Right lobe of liver (tissue), 6 donors: ENCODE measurements around the gene P2RY2. TPM values are rescaled to one million over a fixed set of nuclear protein-coding genes. Genes with fewer than 3 reads are reported as not detected.
A peak's percentile ranks its signal among the peaks of the same experiment; 100 is the strongest.

Source experiments
- ATAC-seq, 4 donors: fragments of 200-7000 bp; cut with Tn5 transposase; one replicate each; pipeline ENCODE4 v1.9.1; 2020; ENCODE audit warnings: mild to moderate bottlenecking in 4 of 4, moderate library complexity in 4 of 4
- DNase-seq, 3 donors: peaks; one replicate each; pipeline ENCODE4 v3.0.0-alpha.2; 2020
- H3K27ac ChIP-seq, 3 donors: fragments of 200-600 bp; one replicate each; pipeline ENCODE4 v1.8.0; 2022
- H3K27me3 ChIP-seq, 2 donors: fragments of 200-600 bp; one replicate each; pipeline ENCODE4 v1.8.0; 2022
- H3K36me3 ChIP-seq, 4 donors: fragments of 200-600 bp; sonication (generic) in 1 of 4; one replicate each; pipeline versions ENCODE4 v1.5.1 to v1.8.0; 2017 to 2022; ENCODE audit warnings: control low read depth in 1 of 4
- H3K4me1 ChIP-seq, 4 donors: fragments of 200-600 bp; sonication (generic) in 1 of 4; one replicate each; pipeline versions ENCODE4 v1.5.1 to v1.8.0; 2017 to 2022; ENCODE audit warnings: control low read depth in 1 of 4
- H3K4me3 ChIP-seq, 3 donors: fragments of 200-600 bp; one replicate each; pipeline ENCODE4 v1.8.0; 2022
- H3K9me3 ChIP-seq, 4 donors: fragments of 200-600 bp; sonication (generic) in 1 of 4; one replicate each; pipeline versions ENCODE4 v1.5.1 to v1.8.0; 2017 to 2022; ENCODE audit warnings: control low read depth in 1 of 4
- POLR2A ChIP-seq: fragments of 450-650 bp; IDR thresholded peaks from one replicate; pipeline ENCODE4 v1.6.1; 2017; ENCODE audit warnings: antibody characterized with exemption, mild to moderate bottlenecking
- WGBS: methylation state at CpG from one replicate; pipeline ENCODE4 v1.1.6; 2018; ENCODE audit warnings: low coverage, low lambda C conversion rate; ENCODE audit not compliant: insufficient coverage; ENCODE audit errors: missing lambda C conversion rate; 5-methylcytosine and 5-hydroxymethylcytosine counted together
- intact Hi-C, 2 donors: fragments of 100-400 bp; cut with DNase I; formaldehyde crosslinking; loops; one replicate each; pipeline versions ENCODE4 v1.11.2 to v1.14.1; 2022
- total RNA-seq, 6 experiments: library from RNA; depleted of rRNA in 2 of 6; stranded (reverse); fragments of >200 nt in 2 of 6; fragmentation: NEBNext Ultra II Directional in 3 of 6; extraction: Animal tissue kit (Norgen Biotek cat#: 25700) in 3 of 6; gene quantifications; one replicate each; pipeline versions ENCODE4 v1.1.0 to v1.2.4, GENCODE V29; 2016 to 2023
- TF ChIP-seq, protein P1 (sequence below), 4 donors: fragments of 200-600 bp in 3 of 4; fragments of 450-650 bp in 1 of 4; IDR thresholded peaks; one replicate each; pipeline versions ENCODE4 v1.5.1 to v1.8.0; 2016 to 2022; ENCODE audit warnings: antibody characterized with exemption in 4 of 4, mild to moderate bottlenecking in 2 of 4
- donor health status: DM: no; HTN: yes; CAD: no.
- donor health status: DM: no; HTN: no; CAD: no.
- donor health status: DM: no; HTN: no; CAD: no.
- donor health status: DM: no; HTN: yes; CAD: no.
- donor health status: DM: no; HTN: yes; CAD: no.

Gene P2RY2
- total RNA-seq, 6 experiments from 2014 or later: 2.6 to 5.1 (median 3.5) TPM

DNA sequence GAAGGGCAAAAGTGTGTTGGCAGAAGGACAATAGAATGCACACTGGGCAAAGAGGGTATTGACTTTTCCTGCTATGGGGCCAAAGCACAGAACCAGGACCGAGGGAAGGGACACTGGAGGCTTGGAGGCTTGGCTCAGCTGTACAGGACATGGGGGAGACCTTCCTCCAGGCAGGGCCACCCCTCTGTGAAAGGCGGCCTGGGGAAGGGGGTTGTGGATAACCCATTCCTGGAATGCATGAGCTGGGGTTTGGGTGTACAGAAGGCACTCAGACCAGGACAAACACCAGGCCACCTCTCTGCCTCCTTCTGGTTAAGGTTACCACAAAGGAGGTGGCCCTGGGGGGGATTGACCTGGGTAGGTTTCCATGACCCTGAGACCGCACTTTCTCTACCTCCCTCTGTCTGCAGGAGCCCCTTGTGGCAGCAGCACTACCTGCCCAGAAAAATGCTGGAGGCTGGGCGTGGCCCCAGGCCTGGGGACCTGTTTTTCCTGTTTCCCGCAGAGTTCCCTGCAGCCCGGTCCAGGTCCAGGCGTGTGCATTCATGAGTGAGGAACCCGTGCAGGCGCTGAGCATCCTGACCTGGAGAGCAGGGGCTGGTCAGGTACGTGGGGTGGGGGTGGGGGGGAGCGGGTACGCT, 9.6 kb downstream of the P2RY2 start:
- Histone ChIP-seq H3K4me3 (no peak overlapping the region), H3K36me3 (no peaks in the 10 kb centered on the region), H3K27me3 (no peaks in the 10 kb centered on the region), H3K9me3 (no peaks in the 10 kb centered on the region), H3K27ac (no peak overlapping the region), H3K4me1 (peaks cover 0 to 5% (median 0%) of the 10 kb centered on the region in 4 donors)
- DNase-seq: peak in 1 of 3 donors; percentile 50
- intact Hi-C loops: no loop called here
- TF ChIP-seq, protein P1, sequence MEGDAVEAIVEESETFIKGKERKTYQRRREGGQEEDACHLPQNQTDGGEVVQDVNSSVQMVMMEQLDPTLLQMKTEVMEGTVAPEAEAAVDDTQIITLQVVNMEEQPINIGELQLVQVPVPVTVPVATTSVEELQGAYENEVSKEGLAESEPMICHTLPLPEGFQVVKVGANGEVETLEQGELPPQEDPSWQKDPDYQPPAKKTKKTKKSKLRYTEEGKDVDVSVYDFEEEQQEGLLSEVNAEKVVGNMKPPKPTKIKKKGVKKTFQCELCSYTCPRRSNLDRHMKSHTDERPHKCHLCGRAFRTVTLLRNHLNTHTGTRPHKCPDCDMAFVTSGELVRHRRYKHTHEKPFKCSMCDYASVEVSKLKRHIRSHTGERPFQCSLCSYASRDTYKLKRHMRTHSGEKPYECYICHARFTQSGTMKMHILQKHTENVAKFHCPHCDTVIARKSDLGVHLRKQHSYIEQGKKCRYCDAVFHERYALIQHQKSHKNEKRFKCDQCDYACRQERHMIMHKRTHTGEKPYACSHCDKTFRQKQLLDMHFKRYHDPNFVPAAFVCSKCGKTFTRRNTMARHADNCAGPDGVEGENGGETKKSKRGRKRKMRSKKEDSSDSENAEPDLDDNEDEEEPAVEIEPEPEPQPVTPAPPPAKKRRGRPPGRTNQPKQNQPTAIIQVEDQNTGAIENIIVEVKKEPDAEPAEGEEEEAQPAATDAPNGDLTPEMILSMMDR (IDR thresholded peaks at IDR 0.05): peak in 1 of 4 donors; percentile 4
- no peak for TF ChIP-seq POLR2A
- WGBS: 29% methylated on average over 1 of the region's 12 CpGs
- peak; percentile 69 to 82 (median 72) for ATAC-seq

DNA sequence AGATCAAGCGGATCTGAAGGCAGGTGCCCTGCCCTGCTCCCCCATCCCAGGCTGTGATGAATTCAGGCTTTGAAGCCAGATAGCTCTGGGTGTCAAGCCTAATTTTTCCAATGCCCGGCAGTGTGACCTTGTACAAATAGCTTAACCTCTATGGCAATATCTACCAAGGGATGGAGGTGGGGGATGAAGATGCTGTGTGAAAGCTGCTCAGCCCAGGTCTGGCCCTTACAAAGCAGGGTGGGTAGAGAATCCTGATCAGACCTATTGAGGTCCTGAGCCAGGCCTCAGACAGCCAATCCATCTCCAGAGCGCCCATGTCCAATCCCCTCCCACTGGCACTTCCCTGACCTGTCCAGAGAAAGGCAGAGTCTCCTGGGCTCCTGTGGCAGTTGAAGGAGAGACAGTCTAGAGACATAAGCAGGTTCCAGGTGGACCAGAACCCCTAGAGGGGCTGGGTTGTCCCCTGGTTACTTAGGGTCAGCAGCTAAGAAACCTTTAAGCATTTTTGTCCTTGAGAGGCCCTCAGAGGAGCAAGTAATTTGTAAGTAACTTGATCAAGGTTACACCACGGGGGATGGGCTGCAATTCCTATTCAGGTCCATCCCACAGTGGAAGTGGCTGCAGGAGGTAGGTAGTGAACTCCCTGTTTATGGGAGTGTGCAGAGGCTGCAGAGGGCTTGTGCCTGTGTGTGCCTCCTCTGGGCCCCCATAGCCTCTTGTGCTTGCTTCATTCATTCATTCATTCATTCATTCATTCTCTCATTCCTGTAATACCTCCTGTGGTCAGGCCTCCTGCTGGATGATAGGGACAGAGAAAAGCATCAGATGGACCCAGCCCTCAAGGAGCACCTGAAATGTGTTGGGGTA, 10.4 kb downstream of the P2RY2 start:
- no peaks in the 10 kb centered on the region for H3K9me3 ChIP-seq
- no peaks in the 10 kb centered on the region for H3K27me3 ChIP-seq
- WGBS: 70% methylated on average over 2 of the region's 4 CpGs
- H3K36me3 ChIP-seq: no peaks in the 10 kb centered on the region
- H3K4me1 ChIP-seq: peaks cover 0 to 13% (median 3%) of the 10 kb centered on the region in 4 donors
- no peak overlapping the region for H3K4me3 ChIP-seq
- no peak overlapping the region for H3K27ac ChIP-seq
- DNase-seq (no peak), ATAC-seq (no peak)
- intact Hi-C loops: no loop called here
- TF ChIP-seq POLR2A: no peak
- TF ChIP-seq, protein P1 (IDR thresholded peaks at IDR 0.05): no peak

DNA sequence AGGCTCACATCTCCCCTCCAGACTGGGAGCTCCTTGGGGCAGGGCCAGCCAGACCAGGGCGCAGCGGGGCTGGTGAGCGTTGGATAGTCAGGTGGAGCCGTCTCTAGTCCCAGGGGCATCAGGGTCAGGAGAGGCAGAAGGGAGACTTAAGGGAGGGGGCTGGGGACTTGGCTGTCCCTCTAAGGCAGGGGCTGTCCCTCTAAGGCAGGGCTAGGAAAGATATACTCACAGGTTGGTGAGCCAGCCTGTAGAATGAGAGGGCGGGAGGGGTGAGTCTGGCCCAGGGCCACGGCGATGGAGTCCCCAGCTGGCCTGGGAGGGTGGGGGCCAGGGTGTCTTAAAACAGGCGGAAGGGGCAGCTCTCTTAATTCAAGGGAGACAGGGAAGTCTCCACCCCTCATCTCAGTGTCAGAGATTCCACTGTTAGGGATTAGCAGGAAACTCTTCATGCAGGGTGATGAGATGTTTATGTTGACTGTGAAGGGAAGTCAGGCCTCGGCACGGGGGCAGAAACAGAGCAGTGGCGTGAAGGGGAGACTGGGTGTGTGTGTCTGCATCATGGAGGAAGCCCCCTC, 11.3 kb downstream of the P2RY2 start:
- intact Hi-C loops: no loop called here
- TF ChIP-seq, protein P1 (IDR thresholded peaks at IDR 0.05): no peak
- no peak for TF ChIP-seq POLR2A
- Histone ChIP-seq H3K27me3 (no peaks in the 10 kb centered on the region), H3K36me3 (no peaks in the 10 kb centered on the region), H3K4me1 (peaks cover 0 to 21% (median 3%) of the 10 kb centered on the region in 4 donors), H3K4me3 (no peak overlapping the region), H3K27ac (no peak overlapping the region), H3K9me3 (no peaks in the 10 kb centered on the region)
- DNase-seq (peak in 1 of 3 donors; percentile 28), ATAC-seq (no peak)
- 67% methylated on average over 10 of the region's 11 CpGs for WGBS

DNA sequence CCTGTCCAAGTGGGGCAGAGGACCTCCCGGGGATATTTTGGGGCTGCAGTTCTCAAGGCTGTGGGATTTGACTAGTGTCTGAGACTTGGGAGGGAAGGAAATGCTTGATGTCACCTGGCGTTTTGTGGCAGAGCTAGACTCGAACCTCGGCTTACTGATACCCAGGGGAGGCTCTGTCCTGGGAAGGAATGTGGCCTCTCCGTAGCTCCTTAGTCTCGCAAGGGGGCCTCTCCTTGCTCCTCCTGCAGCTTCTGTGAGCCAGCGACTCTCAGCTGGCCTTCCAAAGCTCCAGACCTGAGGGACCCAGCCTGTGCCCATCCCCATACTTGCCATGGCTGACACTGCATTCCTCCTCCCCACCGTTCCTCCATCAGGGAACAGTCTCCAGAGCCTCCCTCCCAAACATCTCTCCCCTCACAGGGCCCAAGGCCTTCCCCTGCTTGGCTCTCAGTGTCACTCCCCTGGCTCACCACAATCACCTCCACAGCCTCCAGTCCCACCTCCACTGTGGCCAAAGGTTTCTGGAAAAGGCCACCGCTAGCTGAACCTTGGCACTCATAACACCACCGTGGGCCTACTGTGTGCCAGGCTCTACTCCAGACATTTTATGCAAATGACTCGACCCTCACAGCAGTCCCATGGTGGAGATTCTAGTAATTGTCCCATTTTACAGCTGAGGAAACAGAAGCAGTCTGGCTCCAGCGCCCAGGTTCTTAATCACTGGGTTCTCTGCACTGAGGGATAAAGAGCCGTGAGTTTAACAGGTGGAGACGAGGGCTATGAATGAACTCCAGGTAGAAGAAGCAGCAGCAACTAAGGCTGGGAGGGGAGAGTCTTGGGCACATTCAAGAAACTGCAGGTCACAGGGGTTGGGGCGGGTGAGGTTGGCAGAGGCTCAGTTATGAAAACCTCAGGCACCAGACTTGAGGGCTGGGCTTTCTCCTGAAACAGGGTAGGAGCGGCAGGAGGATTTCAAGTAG, 12.1 kb downstream of the P2RY2 start:
- Histone ChIP-seq H3K4me3 (no peak overlapping the region), H3K9me3 (no peaks in the 10 kb centered on the region), H3K27me3 (no peaks in the 10 kb centered on the region), H3K36me3 (no peaks in the 10 kb centered on the region), H3K4me1 (peaks cover 0 to 27% (median 3%) of the 10 kb centered on the region in 4 donors), H3K27ac (no peak overlapping the region)
- ATAC-seq (no peak), DNase-seq (peak in 2 of 3 donors; percentile 9 to 27)
- intact Hi-C loops: no loop called here
- 82% methylated on average over 9 of the region's 16 CpGs for WGBS
- TF ChIP-seq POLR2A: no peak
- TF ChIP-seq, protein P1 (IDR thresholded peaks at IDR 0.05): no peak
